Smooth muscle cell (in vitro differentiated cells): ENCODE measurements around the gene GAB1. TPM values are rescaled to one million over a fixed set of nuclear protein-coding genes. Genes with fewer than 3 reads are reported as not detected.

Experiments used
- DNase-seq: peaks from one replicate; lab custom pipeline; 2025; ENCODE audit not compliant: unreplicated experiment; lab: John Stamatoyannopoulos, UW
- H2AFZ ChIP-seq: fragments of 200-600 bp; sonication (generic); 2 replicates; pipeline ENCODE4 v1.6.0; 2016; ENCODE audit warnings: antibody characterized with exemption, low read depth, mild to moderate bottlenecking
- H3F3A ChIP-seq: fragments of 200-600 bp; sonication (generic); 2 replicates; pipeline ENCODE4 v1.6.0; 2017; ENCODE audit warnings: antibody characterized with exemption, low read depth
- H3K27ac ChIP-seq: fragments of 200-600 bp; sonication (generic); 2 replicates; pipeline ENCODE4 v1.5.1; 2016; ENCODE audit warnings: low read depth, mild to moderate bottlenecking
- H3K27me3 ChIP-seq: fragments of 200-600 bp; sonication (generic); 2 replicates; pipeline ENCODE4 v1.6.1; 2016; ENCODE audit warnings: low read depth, mild to moderate bottlenecking
- H3K36me3 ChIP-seq: fragments of 200-600 bp; sonication (generic); 2 replicates; pipeline ENCODE4 v1.5.1; 2016; ENCODE audit warnings: low read depth
- H3K4me1 ChIP-seq: fragments of 200-600 bp; sonication (generic); 2 replicates; pipeline ENCODE4 v1.5.1; 2016; ENCODE audit warnings: low read depth
- H3K4me2 ChIP-seq: fragments of 200-600 bp; sonication (generic); 2 replicates; pipeline ENCODE4 v1.6.0; 2016; ENCODE audit warnings: mild to moderate bottlenecking
- H3K4me3 ChIP-seq: fragments of 200-600 bp; sonication (generic); 2 replicates; pipeline ENCODE4 v1.5.1; 2016; ENCODE audit warnings: mild to moderate bottlenecking
- H3K79me2 ChIP-seq: fragments of 200-600 bp; sonication (generic); 2 replicates; pipeline ENCODE4 v1.6.0; 2016; ENCODE audit warnings: low read depth, mild to moderate bottlenecking
- H3K9ac ChIP-seq: fragments of 200-600 bp; sonication (generic); 2 replicates; pipeline ENCODE4 v1.6.0; 2016; ENCODE audit warnings: low read depth
- H3K9me3 ChIP-seq: fragments of 200-600 bp; sonication (generic); replicated peaks from 2 replicates; pipeline ENCODE4 v1.5.1; 2016; ENCODE audit warnings: low read depth
- H4K20me1 ChIP-seq: fragments of 200-600 bp; sonication (generic); 2 replicates; pipeline ENCODE4 v1.6.0; 2016; ENCODE audit warnings: low read depth
- WGBS: methylation state at CpG from one replicate; pipeline ENCODE4 v1.1.7; 2016; ENCODE audit warnings: low lambda C conversion rate; 5-methylcytosine and 5-hydroxymethylcytosine counted together
- polyA plus RNA-seq: library from polyadenylated mRNA; unstranded; fragments of >200 nt; fragmentation: Nextera tagmentation; extraction: Ambion mirVana; gene quantifications from 2 replicates; pipeline ENCODE4 v1.2.1, GENCODE V29; 2016
- total RNA-seq: library from RNA; depleted of rRNA; stranded (reverse); fragments of >200 nt; gene quantifications from 2 replicates; pipeline ENCODE4 v1.2.3, GENCODE V29; 2014
- TF ChIP-seq, protein P1 (sequence below): fragments of 200-600 bp; sonication (generic); IDR thresholded peaks from 2 replicates; pipeline ENCODE4 v1.5.1; 2017; ENCODE audit warnings: borderline replicate concordance, mild to moderate bottlenecking, antibody characterized with exemption; ENCODE audit not compliant: insufficient read depth, poor library complexity, severe bottlenecking

GAB1 gene
- total and polyA plus RNA-seq, 2 experiments from 2014 or later, result 0.50 to 22.5 TPM

DNA sequence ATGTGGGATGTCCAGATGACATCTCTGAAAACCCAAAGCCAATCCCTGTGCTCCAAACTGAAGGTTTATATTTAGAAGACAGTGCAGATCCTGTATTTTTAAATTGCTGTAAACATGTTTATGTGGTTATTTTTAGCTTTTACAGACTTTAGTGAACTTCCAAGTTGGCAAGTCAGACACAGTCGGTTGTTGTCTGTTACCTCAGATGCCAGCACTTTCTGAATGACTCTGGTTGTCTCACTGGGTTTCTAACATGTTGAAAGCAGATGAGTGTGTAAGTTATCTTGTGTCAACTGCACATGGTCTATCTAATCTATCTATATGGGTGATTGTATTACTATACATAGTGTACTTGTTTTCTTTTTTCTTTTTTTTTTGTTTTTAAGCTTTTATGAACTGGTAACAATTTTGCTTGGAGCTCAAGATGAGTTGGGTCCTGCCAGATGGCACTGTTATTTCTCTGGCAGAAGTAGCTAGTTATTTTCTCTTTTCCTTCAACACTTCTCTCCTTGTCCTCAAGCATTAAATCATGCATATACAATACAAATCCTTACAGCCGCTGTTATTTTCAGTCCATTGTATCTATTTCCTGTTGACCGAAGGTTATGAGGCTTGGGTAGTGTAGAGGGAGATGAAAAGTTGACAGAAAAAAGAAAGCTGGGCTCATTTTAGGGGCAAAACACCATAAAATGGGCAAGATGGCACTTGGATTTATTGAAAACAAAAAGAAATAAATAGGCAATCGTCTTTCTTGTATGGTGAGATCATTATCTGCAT lies 66.3 kb downstream of the GAB1 start:
- H3K9me3 ChIP-seq, result no peaks in the 10 kb centered on the region
- no peaks in the 10 kb centered on the region for H3K36me3 ChIP-seq
- no peak for DNase-seq
- H3K79me2 ChIP-seq, result peaks cover 19% of the 10 kb centered on the region
- H3K27me3 ChIP-seq, result no peaks in the 10 kb centered on the region
- H3K27ac ChIP-seq, result no peak overlapping the region
- H4K20me1 ChIP-seq, result peaks cover 11% of the 10 kb centered on the region
- H3F3A ChIP-seq, result no peaks in the 10 kb centered on the region
- no peak overlapping the region for H3K9ac ChIP-seq
- H3K4me2 ChIP-seq, result peak overlapping the region; percentile 3
- H3K4me3 ChIP-seq, result no peak overlapping the region
- TF ChIP-seq, protein P1, sequence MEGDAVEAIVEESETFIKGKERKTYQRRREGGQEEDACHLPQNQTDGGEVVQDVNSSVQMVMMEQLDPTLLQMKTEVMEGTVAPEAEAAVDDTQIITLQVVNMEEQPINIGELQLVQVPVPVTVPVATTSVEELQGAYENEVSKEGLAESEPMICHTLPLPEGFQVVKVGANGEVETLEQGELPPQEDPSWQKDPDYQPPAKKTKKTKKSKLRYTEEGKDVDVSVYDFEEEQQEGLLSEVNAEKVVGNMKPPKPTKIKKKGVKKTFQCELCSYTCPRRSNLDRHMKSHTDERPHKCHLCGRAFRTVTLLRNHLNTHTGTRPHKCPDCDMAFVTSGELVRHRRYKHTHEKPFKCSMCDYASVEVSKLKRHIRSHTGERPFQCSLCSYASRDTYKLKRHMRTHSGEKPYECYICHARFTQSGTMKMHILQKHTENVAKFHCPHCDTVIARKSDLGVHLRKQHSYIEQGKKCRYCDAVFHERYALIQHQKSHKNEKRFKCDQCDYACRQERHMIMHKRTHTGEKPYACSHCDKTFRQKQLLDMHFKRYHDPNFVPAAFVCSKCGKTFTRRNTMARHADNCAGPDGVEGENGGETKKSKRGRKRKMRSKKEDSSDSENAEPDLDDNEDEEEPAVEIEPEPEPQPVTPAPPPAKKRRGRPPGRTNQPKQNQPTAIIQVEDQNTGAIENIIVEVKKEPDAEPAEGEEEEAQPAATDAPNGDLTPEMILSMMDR, result no peak
- H2AFZ ChIP-seq, result no peak overlapping the region
- 77% methylated on average over 4 of the region's 4 CpGs for WGBS
- peaks cover 9% of the 10 kb centered on the region for H3K4me1 ChIP-seq

DNA sequence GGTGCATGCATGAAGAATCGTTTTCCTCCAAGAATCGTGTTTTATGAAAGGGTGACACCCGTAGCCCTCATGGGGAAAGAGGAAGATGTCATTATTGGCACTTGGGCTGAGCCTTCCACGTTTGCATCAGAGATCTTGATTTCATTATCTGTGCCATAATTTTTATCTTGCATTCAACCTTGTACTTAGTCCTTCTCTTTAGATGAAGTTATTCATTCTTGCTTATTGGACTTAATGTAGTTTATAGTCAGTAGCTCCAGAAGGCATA lies 66.8 kb downstream of the GAB1 start:
- Histone ChIP-seq H3K9ac (no peak overlapping the region), H3K4me3 (no peak overlapping the region), H3K9me3 (no peaks in the 10 kb centered on the region), H3K4me2 (no peak overlapping the region), H4K20me1 (peaks cover 6% of the 10 kb centered on the region), H3K79me2 (peaks cover 20% of the 10 kb centered on the region), H2AFZ (no peak overlapping the region), H3K27ac (no peak overlapping the region), H3K4me1 (peaks cover 12% of the 10 kb centered on the region), H3F3A (no peaks in the 10 kb centered on the region), H3K36me3 (no peaks in the 10 kb centered on the region), H3K27me3 (no peaks in the 10 kb centered on the region)
- 95% methylated on average over 4 of the region's 4 CpGs for WGBS
- no peak for DNase-seq
- TF ChIP-seq, protein P1, result no peak

- DNase-seq, result no peak
- Histone ChIP-seq H3K9ac (no peak overlapping the region), H3K9me3 (no peaks in the 10 kb centered on the region), H3K36me3 (no peaks in the 10 kb centered on the region), H4K20me1 (no peaks in the 10 kb centered on the region), H3K79me2 (peaks cover 28% of the 10 kb centered on the region), H3K27me3 (no peaks in the 10 kb centered on the region), H3F3A (no peaks in the 10 kb centered on the region), H3K4me1 (peaks cover 12% of the 10 kb centered on the region), H2AFZ (no peak overlapping the region), H3K27ac (no peak overlapping the region), H3K4me3 (no peak overlapping the region), H3K4me2 (no peak overlapping the region)
- WGBS, result 94% methylated on average over 3 of the region's 3 CpGs
- TF ChIP-seq, protein P1, result no peak
Observed at GRCh38 chr4:143404555-143404954, 67.9 kb downstream of the GAB1 start.
